NOMO-1 treated with dmso at 0.1 percent for 144 hours (cell line): ENCODE results near the gene HPF1.
"Not testable (repeated sequence)": the region's sequence is repeated elsewhere in the genome, so short reads cannot be mapped to it uniquely, and the experiment has no call there.

Source experiments
- DNase-seq: peaks from one replicate; lab custom pipeline; 2025; ENCODE audit not compliant: unreplicated experiment; lab: John Stamatoyannopoulos, UW

The HPF1 gene

DNA sequence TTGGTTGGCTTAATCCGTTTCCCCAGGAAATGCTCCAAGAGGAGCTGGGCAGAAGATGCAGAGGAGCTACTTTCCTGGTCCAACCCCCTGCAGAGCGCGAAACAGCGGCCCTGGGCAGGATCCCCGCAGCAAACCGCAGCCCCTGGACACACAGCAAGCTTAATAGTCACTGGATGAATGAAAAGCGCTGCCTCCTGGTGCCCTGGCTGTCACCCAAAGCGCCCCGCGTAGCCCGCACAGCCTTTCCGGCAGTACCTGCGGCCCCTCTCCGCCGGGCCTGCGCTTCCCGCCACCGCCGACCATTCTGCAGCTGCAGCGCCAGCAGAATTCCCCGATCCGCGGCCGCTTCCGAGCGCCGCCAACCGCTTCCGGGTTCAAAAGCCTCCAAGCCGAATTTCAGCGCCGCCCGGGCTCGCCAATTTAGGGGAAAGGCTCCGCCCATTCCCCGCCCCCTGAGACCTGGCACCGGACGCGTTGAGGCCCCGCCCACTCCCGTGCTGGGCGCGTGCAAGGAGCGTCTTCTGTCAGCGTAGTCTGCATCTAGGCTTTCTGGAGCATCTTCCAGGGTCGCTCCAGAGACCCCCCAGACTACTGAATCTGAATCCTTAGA lies at the start of gene HPF1:
Gene HPF1, minus strand, starts transcription at position 370 of the 610 bp plus-strand sequence. Its CDS starts 67 bp downstream, at position 303.
- DNase-seq: peak; percentile 91

DNA sequence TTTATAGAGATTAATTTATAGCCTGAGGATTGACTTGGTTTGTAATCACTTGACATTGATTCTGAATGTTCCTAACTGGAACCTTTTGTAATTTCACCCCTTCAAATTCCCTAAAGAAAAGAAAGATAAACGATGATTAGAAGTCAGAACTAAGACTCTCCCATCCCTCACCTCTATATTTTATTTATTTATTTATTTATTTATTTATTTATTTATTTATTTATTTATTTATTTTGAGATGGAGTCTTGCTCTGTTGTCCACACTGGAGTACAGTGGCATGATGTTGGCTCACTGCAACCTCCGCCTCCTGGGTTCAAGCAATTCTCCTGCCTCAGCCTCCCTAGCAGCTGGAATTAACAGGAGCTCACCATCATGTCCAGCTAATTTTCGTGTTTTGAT lies 49.0 kb upstream of the HPF1 start:
- DNase-seq: not testable (repeated sequence)

DNA sequence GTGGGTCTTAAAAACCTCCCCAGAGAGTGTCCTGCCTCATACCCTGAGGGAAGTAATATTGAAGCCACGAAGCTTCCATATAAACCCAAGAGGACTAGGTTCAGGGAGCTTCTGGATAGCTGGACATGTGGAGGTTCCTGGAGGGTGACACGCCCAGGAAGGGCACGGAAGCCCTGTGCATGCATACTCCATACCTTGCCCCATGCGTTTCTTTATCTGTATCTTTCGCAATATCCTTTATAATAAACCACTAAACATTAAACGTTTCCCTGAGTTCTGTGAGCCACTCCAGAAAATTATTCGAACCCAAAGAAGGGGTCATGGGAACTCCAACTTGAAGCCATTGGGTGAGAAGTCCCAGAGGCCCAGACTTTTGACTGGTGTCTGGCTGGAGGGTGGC lies 45.7 kb upstream of the HPF1 start:
- DNase-seq: no peak

DNA sequence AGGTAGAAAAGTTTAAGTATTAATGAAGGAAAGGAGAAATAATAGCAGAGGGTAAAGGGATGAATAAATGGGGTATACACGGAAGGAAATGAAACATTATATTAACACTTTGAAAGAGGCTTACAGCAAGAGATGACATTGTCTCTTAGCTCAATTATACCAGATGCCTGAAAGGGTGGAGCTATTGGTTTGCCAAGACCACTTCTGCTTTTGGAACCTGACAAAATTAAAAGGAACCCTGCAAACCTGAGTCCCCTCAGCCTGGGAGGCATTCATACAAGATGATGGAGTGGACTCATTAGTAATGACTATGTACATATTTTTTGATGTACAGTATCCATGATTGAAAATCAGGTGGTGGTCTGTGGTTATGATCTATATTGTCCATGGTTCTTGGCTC lies 45.1 kb upstream of the HPF1 start:
- DNase-seq: peak; percentile 45

DNA sequence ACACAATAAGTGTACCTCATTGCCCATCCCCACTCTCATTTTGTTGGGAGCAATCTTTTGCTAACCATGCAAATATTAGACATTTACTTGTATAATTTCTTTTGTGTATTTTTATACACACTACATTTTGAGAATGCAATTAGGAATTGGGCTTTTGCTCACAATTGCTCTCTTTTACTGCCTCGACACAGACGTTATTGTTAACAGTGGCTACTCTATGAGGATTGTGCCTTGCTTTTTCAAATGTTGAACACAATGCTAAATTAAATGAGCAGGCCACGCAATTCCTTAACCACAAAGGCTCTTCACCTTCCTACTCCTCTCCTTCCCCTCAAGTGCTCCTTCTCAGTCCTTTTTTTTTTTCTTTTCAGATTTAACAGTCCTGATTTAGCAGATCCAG lies 42.8 kb upstream of the HPF1 start:
- DNase-seq: no peak

DNA sequence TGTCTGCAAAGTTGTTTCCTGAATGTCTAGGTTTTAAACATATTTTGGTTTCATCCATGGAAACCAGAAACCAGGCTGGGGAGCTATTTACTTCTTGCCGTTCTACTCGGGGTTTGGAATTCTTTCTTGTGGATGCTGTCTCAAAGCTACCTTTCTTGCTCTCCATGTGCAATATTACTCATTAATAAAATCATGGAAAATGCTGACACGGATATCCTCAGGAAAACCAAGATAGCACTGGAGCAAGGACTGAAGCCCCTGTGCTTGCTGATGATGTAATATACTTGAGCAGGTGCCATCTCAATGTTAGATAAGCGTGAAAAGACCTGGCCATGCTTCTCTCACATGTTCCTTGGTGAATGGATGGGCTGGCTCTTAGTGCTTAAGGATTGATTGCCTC lies 41.5 kb upstream of the HPF1 start:
- no peak for DNase-seq

DNA sequence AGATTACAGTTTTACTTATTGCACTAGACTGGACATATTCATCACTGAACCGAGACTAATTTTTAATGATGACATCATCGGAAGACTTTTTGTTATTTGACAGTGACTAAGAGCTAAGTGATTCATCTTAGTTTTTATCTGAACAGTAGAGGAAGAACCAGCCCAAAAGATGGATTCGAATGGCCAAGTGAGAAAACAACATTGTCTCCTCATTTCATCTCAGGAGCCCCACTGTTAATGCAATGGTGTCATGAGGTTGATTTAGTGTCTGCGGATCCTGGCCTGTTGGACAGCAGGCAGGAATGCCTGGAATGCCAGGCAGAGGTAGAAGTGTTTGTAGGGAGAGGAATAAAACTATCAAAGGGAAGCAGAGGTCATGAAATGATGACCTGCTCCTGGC lies 37.8 kb upstream of the HPF1 start:
- no peak for DNase-seq

DNA sequence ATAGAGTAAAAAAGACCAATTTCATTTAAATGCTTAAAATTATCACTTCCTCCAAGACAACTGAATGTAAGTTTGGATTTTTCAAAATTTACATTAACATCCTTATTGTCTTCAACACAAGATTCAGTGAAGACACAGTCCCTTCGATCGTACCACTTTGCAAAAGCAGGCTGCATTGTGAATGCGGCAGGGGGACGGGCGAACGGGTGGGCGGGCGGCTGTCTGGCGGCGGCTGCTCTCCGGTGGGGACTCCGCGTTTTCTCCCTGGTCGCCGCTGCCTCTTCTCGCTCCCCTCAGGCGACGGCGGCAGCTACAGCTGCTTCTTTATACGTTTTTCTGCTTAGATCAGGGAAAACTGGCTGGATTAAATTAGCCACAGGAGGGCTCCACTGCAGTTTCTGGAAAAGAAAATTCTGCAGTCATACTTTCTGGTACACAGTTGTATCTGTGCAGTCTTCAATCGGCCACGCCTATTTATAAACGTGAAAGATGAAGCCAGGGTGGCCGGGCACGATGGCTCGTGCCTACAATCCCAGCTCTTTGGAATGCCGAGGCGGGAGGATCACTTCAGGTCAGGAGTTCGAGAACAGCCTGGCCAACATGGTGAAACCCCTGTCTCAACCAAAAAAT lies 33.9 kb upstream of the HPF1 start:
- no peak for DNase-seq

DNA sequence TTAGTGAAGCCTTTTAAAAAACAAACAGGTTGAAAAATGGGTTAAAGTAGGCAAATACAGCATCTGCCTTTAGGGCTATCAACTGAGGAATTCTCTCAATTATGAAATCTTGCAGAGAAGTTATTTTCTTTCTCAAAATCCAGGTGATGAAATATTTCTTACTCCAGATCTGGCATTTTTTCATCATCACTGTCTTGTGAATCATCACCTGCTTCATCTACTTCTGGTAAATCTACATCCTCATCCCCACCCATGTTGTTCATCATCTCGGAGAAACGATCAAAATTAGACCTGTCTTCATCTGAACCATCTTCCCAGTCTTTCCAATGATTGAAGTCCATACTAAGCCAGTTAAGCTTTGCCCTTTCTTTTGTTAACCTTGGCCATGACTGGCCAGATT lies 33.3 kb upstream of the HPF1 start:
- DNase-seq: no peak

DNA sequence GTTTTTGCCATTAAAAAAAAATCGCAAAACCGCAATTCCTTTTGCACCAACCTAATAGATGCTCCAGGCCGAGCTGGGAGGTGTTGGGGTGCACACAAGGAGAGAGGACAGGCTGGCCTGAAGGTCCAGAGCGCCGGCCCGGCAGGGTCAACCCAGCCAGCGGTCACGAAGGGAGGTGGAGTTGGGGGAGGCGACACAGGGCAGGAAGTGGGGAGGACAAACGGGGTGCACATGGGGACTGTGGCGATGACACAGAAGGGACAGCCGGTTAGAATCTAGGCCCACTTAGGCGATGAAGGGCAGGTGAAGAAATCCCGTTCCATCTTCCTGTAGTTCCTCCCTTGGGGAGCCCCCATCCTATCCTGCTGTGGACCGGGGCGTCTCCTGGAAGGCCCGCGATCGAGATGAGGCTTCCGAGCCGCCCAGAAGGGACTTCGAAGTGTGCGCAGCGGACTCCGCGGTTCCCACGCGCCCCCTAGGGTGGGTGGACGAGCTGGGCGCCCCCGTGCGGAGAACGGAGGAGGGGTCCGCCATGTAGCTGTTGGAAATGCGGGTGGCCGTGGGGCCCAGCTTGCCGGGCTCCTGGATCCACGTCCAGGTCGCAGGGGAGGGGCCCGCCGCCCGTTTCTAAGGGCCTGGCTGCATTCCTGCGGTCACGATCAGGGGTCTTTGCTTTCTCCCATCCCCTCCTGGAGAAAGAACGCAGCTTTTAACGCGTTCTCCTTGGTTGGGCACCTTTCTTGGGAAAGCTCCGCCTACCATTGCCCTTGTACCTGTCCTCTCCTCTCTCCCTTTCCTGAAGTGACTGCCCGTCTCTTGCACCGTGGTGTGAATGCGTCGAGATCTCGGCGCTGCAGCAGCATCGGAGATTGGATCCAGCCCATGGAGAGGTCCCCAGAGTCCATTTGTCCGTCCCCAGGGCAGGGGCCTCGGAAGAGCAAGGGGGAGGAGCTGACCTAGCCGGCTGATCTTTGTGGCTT lies 17.0 kb upstream of the HPF1 start:
- no peak for DNase-seq

DNA sequence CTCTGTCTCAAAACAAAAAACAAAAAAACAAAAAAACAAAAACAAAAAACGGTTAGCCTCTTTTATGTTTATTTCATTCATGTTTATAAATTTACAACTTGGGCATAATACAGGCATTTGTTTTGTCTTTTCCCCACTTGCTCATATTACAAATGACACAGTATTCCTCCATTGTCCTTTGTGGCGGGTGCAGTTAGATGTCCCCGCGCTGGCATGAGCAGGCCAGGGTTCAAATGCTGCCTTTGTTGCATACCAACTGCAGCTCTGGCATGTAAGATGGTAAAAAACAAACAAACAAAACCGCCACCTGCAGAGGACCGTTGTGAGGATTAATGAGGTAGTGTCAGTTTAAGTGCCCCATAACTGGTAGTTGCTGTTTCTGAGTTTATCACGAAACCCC lies 16.1 kb upstream of the HPF1 start:
- no peak for DNase-seq

DNA sequence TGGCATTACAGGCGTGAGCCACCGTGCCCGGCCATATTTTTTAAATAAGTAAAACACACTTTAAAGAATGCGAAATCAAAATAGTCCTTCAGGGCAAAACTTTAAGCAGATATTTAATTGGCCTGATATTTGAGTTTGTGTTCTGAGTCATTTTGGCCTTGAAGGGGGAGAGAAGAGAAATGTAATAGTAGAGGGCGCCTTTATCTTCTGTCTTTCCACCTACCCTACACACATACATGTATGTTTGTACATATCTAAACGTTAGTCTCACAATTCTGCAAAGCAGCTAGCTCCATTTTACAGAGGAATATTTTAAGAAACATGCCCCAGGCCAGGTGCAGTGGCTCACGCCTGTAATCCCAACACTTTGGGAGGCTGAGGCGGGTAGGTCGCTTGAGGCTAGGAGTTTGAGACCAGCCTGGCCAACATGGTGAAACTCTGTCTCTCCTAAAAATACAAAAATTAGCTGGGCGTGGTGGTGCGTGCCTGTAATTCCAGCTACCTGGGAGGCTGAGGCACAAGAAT lies 13.9 kb upstream of the HPF1 start:
- not testable (repeated sequence) for DNase-seq

DNA sequence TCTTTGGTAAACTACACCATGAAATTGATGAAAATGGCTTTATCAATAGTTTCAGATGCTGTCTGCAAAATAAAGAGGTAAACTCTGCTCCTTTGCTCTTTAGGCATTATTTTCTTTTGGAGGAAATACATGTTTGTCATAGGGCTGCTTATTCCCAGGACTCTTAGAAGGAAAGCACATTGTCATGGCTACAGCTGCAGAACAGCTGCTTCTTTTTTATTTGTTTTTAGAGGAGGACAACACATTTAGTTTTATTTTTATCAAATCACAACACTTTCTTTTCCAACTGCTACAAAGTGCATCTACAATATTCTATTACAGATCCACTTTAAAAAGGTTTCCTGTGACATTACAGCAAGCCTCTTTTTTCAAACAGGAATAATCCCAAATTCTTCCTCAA lies 12.7 kb upstream of the HPF1 start:
- DNase-seq: no peak

DNA sequence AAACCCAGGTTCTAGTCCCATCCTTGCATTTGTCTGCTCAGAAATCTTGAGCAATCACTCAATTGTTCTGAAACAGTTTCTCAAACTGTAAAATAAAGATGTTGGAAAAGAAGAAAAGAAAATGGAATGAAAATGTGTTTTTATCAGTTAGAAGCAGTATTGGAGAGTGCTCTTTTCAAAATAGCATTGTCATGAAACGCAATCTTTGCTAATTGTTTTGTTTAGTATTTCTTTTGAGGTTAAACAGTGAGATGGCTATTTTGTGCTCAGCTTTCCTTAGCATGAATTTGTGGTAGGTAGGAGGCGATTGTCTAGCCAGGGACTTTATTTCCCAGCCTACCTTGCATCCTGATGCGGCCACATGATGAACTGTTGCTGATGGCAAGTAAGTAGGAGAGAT lies 10.6 kb upstream of the HPF1 start:
- no peak for DNase-seq

DNA sequence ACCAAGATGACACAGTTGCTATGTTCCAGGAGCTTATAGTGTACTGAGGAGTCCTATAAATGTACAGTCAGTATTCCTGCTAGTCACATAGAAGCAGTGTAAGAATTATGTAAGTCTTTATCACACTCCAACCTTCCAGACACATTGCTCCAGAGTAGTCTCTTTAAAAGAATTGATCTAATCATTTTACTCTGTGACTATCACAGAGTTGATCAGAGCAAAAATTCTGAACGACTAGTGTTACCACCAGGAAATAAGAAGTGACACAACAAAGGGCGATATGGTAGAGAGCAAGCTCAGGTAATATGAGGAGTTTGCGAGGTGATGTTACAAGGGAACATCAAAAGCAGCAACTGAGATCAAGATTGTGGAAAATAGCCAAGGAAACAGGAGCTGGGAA lies 9.0 kb upstream of the HPF1 start:
- DNase-seq: no peak

DNA sequence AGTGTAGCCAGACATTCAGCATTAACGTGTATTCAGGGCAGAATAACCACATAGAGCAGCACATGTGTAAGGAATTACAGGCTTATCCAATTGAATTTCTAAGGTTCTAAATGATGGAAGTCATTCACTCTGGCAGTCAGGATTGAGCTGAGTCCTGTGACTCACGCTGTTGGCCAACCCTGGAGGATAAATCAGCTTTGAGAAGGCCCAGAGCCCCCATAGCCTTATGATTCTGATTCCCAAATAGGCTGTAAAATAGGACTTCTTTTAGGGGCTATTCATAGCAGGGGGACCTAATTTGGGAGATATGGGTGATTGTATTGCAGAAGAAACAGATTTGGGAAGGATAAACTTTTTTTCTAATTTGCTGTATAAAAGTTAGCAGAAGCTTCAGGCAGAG lies 8.1 kb upstream of the HPF1 start:
- no peak for DNase-seq

DNA sequence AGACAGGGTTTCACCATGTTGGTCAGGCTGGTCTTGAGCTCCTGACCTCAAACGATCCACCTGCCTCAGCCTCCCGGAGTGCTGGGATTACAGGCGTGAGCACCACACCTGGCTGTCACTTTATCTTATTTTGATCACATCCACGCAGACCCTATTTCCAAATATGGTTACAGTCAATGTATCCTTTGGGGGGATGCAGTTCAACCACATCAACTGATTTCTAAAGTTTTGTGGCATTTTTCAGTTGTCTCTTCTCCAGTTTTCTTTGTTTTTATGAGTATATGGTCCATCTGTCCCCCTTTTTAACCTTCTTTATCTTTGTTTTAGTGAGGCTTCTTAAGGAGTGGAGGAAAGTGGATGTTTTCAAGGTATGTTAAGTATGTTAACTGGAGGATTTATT lies 4.1 kb upstream of the HPF1 start:
- no peak for DNase-seq

DNA sequence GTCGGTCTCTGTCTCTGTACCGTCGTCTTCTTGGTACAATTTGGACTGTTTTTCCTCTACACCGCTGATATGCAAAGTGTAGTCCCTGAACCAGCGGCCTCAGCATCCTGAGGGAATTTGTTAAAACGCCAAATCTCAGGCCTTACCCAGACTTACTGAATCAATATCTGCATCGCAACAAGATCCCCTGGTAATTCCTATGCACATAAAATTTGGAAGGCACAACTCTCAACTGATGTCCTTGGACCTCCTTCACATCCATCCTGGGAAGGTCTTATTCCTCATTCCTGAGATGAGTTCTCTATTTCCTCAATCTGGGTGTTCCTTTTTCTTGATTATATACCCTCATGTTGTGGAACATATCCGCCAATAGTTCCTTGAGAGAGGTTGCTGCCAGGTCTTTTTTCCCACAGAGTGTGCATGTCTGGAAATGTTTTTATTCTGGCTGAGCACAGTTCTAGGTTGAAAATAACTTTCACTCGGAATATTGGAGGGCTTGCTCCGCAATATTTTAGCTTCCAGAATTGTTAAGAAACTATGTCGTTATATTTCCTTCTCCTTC lies 738 bp upstream of the HPF1 start:
- no peak for DNase-seq

DNA sequence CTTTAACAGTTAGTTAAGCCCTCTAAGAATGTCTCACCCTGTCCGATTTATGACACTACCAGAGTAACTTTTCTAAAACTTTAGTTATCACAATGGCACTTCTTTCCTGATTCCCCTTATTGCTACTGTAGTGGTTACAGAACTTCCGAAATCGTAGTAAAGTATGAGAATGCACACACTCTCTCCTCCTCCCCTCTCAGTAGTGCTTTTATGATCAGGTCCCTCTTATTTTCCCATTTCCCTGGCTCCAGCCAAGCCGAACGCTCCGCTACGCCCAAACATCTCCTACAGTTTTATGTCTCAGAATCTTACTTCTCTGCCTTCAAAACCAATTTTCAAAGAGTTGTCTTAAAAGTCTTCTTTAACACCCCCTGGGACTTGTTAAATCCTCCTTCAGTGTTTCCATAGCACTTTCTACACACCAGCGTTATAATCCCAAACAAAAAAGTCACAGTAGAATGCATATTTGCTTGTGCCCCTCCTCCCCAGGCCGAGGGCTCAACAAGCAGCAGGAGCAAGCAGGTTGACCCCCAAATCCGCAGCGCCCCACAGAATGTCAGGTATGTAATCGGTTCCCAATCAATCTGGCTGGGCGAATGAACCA lies 671 bp downstream of the HPF1 start:
- DNase-seq: no peak

DNA sequence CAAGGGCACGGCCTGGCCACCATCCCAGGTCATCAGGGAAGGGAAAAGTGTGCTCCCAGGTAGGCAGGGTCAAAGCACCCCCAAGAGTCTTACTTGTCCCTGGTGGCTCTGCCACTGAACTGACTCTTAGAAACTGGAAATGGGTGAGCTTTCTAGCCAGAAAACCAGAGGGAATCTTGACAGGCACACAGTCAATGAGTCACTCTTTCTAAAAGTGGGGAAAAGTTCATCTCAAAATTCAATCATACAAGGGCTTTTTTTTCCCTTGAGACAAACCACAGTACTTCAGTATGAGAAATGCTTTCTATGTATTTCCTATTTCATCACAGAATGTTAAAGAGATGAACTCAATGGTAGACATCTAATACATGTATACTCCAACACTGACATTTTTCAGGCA lies 12.5 kb downstream of the HPF1 start:
- DNase-seq: no peak

DNA sequence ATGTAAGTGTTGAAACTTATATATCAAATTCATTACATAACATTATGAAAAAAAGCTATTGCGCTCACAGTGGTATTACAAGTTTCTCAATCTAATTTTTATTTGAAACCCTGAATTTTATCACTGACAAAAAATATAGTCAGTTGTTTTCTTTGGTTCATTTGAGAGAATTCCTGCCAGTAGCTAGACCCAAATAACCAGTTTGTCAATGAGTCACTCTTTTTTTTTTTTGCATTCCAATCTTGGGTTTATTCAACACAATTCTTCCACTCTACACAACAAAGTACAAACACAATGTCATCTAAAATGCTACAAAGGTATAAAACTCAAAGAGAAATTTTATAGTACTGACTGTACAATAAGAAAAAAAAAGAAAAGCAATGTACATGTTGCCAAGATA lies 13.1 kb downstream of the HPF1 start:
- DNase-seq: no peak
